GM21717 (cell line): ENCODE measurements around the gene TMEM132D.

ENCODE experiments used
- ATAC-seq: cut with Tn5 transposase; IDR thresholded peaks from one replicate; pipeline ENCODE4 v1.9.1; 2021; ENCODE audit warnings: mild to moderate bottlenecking, moderate library complexity; ENCODE audit not compliant: unreplicated experiment

Gene TMEM132D

DNA sequence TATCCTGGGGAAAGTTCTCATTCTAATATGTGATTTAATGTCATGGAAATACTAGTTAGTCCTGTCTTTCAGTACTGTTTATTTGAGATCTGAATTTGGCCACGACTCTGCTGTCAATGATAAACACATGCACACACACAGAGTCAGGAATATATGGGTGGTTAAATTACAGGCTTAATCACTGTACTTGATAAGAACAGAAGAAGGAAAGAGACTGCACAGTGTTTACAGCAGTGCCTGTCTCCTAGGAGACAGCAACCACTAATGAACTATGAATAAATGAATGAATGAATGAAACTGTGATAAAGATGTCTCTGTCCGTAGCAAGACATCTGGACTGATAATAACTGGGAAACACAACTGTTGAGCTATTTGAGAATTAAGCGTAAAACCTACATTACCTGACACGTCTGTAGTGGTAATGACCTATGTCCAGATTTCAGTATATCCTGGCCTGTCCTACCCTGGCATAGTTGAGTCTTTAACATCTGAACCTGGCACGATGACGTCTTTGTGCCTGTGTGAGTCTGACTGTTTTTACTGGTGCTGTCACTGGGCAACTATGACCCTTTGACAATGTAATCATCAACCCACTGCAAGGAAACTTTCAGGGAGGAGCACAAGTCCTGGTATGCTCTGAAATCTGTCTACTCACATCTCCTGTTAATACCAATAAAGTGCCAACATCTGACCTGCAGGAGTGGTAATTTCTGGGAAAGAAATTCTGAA lies 524.6 kb downstream of the TMEM132D start:
- ATAC-seq, result no peak

DNA sequence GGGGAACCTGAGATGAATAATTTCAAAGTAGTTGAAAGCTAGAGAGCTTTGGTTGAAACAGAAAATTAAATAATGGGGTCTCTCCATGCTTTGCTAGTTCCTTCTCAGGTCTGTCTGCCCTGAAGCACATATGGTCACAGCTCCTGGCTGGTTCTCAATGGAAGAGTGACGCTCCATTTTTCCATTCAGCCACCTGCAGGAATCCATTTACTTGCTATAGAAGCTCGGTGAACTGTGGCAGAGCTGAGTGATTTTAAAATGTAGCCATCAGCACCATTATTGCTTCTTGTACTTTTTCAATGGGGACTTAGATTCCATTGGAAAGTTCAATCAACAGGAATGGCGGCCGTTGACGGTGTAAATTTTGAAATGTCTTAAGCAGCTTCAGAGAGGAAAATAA lies 525.3 kb downstream of the TMEM132D start:
- no peak for ATAC-seq

DNA sequence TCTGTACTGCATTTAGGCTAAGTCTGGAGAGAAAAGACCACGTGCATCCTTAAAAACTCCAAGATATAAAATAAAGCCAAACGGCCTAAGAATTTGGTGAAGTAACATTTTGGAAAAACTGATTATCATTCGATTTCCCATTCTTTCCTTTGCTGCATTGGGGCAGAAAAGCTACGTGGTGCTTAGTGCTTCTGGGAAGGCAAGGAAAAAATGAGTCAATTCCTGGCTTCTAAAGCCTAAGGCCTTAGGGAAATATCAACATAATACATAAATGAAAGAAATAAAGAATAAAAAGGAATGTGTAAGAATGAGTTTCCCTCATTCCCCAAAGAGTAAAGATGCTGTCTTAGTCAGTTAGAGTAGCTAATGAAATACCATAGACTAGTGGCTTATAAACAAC lies 530.1 kb downstream of the TMEM132D start:
- no peak for ATAC-seq

DNA sequence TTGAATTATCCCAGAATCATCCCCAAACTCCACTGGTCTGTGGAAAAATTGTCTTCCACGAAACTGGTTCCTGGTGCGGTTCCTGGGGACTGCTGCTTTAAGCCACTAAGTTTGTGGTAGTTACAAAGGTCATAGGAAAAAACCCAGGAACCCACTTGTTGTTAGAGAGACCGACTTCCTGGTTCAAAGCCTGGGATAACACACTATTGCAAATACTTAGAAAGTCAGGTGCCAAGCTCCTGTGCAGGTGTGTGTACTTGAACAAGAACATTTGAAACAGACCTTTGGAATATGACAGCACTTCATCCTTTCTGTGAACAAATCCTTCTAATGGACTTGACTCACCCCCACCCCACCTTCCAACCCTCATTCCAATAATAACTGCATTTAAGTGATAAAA lies 530.9 kb downstream of the TMEM132D start:
- ATAC-seq, result no peak

DNA sequence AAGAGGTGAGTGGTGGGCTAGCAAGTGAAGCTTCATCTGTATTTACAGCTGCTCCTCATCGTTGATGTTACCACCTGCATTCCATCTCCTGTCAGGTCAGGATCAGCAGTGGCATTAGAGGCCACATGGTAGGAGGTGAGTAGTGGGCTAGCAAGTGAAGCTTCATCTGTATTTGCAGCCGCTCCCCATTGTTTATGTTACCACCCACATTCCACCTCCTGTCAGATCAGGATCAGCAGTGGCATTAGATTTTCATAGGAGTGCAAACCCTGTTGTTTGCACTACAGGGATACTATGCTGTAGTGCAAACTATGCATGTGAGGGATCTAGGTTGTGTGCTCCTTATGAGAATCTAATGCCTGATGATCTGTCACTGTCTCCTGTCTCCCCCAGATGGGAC lies 531.5 kb downstream of the TMEM132D start:
- ATAC-seq, result no peak

DNA sequence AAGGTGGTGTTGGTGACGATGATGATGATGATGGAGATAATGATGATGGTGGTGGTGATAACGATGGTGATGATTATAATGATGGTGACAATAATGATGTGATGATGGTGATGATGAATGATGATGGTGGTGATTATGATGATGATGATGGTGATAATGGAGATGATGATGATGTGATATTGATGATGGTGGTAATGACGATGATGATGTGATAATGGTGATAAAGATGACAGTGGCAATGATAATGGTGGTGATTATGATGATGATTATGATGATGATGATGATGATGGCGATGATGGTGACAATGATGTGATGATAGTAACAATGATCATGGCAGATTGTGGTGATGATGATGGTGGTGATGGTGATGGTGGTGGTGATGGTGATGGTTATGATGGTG lies 532.6 kb downstream of the TMEM132D start:
- no peak for ATAC-seq

DNA sequence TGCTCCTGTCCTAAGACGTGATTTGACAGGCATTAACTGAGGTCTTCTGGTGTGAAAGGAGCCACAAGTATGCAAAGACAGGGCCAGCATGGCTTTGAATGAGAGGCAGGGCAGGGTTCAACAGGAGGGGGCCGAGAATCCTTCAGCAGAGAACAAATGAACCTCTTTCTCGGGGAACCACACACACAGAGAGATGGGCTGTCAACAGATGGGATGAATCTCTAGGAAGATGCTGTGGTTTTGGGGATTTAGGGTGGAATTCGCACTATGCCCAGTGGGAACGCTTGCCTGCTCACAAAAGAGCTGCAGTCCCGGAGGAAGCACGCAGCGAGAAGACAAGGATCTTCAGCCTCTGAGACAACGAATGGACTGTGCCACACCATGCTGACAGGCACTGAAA lies 537.2 kb downstream of the TMEM132D start:
- no peak for ATAC-seq

DNA sequence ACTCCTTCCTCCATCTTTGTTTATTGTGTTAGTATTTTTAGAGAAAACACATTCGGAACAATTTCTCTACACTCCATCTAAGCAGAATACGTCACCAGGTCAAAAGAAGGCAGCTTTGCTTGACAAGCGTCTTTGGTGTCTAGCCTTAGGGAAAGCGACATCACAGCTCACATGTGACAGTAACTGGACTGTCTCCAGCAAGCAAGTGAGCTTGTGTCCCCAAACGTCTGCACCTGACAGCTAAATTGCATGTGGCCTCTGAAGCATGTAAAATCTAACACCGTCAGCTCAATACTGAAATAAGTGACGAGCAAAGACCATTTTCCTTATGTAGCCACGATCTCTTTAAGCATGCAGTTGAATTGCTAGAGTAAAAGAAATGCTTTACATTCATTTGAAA lies 540.8 kb downstream of the TMEM132D start:
- no peak for ATAC-seq

DNA sequence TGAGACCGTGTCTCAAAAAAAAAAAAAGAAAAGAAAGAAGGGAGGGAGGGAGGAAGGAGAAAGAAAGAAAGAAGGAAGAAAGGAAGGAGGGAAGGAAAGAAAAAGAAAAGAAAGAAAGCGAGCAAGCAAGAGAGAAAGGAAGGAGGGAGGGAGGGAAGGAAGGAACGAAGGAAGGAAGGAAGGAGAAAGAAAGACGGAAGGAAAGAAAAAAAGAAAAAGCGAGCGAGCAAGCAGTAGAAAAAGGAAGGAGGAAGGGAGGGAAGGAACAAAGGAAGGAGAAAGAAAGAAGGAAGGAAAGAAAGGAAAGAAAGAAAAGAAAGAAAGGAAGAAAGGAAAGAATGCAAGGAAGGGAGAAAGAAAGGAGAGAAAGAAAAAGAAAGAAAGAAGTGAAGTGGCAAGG lies 546.6 kb downstream of the TMEM132D start:
- no peak for ATAC-seq

DNA sequence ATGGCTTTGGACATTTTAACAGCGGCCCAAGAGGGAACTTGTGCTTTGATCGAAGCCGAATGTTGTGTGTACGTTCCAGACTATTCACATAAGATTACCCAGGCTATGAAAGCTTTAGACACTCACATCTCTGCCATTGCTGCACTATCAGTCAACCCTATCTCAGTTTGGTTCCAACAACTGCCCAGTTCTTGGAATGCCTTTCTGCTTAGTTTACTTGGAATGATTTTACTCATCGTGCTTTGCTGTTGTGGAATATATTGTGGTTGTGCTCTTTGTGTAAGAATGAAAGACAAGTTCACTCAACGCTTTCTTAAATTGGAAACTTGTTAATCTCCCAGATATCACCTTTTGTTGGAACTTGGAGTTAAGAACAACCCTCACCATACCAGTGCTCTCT lies 552.3 kb downstream of the TMEM132D start:
- ATAC-seq, result no peak

DNA sequence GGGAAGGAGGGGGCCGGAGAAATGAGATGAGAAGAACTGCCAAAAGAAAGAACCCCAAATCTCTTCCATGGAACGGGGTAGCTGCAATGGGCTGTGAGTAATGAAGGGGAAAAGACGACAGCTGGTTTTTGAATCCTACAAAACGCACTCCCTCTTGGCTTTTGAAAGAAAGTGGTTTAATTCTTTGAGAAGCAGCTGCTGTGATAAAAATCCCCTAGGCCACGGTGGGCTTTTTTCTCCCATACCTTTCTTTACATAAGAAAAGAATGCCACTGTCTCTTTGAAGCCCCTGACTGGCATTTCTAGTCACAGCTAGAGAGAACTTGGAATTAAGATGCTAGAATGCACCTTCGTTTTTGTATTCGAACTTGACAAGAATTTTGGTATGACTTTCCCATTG lies 564.5 kb downstream of the TMEM132D start:
- no peak for ATAC-seq

DNA sequence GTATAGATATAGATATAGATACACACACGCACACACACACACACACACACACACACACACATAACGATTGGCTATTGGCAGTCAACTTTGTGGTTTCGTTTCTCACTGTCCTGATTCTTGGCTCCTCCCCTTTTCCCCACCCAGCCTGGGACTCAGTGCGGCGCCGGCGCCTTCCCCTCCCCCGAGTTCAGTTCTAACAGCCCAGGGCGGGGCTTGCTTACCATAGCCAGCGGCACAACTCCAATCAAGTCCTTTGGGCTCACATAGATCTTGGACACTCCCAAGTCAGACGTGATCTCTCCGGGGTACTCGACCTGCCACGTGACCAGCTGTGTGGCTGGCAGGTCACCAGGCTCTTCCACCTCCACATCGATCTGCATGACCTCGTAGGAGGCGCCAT lies 566.4 kb downstream of the TMEM132D start:
- ATAC-seq, result no peak

DNA sequence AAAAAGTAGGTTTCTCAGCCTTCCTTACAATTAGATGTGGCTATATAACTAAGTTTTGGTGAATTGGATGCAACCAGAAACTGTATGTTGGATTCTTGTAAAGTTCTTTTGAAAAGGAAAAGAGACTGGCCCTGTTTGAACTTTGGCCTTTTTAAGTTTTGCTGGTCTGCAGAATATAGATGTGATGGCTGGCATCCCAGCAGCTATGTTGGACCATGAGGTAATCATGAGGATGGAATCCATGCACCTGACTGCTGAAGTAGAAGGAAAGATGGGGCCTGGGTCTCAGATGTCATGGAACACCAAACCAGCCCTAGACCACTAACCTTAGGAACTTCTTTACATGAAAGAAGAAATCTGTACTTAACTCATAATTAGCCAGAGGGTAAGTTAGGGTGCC lies 568.1 kb downstream of the TMEM132D start:
- no peak for ATAC-seq

DNA sequence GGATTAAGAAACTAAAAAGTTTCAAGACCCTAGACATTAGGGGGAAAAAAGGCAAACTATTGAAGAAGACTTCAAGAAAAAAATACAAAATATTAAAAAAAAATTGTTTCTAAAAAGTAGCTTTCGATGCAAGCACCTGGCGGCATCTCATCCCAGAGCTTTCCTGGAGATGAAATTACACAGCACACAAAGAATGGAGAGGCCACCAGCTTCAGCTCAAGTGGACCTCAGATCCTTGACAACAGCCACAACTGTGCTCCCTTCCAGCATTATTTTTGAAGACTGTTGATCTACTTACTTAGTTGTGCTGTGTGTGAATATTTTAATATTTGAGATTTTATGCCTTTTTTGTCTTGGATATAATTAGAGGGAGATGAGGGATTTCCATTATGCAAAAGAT lies 571.5 kb downstream of the TMEM132D start:
- no peak for ATAC-seq

DNA sequence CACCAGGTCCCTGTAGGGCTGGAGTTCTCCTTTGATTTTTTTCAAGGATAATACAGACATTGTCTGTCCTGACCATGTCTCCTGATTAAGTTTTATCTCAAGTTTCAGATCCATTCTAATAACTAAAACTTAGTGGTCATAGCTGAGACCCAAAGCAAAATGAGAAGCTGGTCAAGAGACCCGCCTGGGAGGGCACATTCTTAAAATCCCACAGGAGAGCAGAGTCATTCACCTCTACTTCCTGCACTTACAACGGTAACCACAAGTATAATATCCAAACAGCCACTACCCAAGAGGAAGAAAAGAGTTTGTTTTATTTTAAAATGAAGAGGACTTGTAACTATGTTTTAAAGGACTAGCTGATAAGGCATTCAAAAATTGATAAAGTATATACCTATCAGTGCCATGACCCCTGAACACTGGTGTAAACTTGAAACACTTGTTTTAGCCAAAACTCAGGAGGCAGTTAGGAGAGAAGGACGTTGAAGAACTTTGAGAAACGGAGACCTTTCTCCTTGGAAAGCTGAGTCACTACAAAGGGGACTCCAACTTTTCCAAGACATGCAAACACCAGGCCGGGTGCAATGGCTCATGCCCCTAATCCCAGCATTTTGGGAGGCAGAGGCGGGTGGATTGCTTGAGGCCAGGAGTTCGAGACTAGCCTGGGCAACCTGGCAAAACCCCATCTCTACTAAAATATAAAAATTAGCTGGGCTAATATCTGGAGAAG lies 572.3 kb downstream of the TMEM132D start:
- ATAC-seq, result no peak

DNA sequence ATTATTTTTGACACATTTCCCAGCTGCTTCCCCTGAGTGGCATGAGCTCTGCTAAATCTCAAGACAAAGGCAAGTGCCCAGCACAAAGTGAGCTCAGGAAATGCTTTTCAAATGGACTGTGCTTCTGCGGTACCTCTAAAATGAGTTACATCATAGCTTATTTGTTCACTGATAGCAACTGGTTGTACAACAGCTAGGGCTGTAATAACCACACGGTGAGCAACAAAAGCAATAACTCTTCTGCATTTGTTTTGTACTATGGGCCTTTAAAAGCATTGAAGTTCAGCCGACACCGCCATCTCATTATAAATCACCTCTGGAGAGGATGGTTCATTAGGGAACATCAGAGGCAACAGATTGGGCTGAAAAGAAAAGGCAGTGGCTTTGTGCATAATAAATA lies 575.6 kb downstream of the TMEM132D start:
- ATAC-seq, result no peak

DNA sequence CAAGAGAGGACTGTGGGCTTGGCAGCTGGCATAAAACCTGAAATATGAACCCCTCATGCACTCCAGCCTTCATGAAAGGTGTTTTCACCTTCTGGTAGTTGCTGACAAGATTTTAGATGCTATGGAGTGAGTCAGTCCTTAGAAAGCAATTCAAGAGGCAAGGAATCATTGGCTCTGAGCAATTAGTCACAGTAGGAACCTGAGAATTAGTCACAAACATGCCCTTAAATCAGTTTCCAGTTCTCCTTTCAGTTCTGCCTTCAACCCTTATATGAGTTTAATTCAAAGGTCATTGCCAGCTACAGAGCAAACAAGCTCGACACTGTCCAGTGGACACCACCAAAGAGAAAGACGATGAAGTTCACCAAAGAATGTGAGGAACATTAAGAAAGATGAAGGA lies 578.3 kb downstream of the TMEM132D start:
- no peak for ATAC-seq

DNA sequence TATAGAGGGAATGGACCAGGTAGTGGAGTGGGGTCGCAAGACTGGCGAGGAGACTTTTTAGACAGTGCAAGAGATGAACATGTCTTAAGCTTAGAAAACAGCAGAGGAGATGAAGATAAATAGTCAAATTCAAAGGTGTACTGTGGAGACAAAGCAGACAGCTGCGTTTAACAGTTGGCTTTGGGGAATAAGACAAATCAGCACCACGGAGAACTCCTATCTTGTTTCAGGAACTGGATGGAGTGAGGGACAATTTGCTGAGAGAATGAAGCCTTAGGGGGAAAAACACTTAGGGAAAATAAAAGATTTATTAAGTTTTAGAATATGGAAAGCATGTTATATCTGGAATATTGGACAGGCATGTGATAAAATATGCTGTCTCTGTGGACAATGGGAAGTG lies 591.8 kb downstream of the TMEM132D start:
- ATAC-seq, result no peak

DNA sequence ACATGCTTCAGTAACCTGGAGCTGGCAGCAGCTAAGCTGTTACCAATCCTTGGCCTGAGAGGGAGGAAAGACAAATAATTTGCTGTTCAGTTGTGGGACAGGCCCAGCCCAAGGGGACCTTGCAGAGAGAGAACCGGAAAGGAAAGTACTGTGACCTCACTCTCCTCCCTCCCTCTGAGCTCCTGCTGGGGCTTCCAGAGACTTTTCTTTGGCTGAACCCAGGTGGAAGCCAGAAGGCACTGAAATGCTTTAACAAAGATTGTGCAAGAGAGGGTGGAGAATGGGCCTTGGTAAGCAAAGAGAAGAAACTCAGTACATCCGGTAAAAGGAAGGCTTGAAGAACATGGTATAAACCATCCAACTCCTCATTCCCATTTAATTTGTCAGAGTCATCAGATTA lies 593.5 kb downstream of the TMEM132D start:
- ATAC-seq, result no peak

DNA sequence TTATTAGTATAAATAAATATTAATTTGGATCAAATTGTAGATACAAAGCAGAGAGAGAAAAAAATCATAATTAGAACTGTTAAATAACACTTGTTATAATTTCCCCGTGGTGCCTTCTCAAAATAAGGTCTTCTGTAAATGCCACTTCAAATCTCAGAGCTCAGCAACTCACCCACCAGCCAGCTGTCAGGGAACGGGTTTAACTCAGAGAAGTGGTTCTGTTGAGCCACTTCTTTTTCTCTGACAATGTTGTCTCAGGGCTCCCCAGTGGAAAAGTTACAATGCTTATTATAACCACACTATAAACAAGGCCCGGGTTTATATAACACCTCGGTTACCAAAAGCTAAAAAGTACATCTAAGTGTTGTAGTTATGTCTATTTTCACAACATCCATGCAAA lies 598.0 kb downstream of the TMEM132D start:
- ATAC-seq, result no peak

DNA sequence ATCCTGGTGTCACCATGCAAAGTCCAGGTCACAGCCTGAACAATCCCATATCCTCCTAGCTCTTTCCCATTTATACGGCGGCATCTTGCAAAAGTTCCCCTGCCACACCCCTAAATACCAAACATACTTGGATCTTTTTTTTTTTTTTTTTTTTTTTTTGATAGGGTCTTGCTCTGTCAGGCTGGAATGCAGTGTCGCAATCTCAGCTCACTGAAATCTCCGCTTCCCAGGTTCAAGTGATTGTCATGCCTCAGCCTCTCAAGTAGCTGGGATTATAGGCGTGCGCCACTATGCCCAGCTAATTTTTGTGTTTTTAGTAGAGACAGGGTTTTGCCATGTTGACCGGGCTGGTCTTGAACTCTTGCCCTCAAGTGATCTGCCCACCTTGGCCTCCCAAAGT lies 599.3 kb downstream of the TMEM132D start:
- ATAC-seq, result no peak

DNA sequence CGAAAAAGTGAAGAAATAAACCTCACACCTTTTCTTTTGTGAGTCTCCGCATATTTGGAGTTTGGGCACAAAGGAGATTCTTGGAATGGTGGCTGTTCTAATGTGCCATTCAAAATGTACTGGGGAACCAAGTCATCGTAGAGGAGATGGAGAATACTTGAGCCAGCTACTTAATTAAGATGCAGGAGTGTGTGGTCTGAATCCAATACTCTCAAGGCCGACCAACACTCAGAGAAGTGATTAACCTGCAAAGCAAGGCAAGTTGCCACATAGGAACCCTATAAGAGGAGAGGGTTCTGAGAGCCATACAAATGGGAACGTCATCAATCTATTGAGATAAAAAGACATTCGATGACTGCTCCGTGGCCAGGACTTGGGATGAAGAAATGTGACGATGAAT lies 603.8 kb downstream of the TMEM132D start:
- ATAC-seq, result no peak

DNA sequence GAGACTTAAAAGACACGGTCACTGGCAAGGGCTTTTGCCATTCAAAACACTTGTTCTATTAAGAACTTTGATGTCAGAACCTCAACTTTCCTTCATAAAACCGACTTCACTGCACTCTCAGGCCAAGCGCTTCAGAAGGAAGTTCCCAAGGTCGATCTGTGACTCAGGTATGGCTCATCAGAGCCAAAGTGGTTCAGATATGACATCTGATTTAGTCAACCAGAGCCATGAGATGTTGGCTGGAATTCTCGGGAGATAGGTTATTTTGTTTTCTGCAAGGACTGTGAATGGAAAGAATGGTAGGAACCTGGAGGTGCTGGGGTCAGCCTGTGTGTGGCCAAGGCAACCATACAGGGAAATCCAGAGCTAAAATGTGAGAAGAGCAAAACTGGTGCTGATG lies 604.9 kb downstream of the TMEM132D start:
- ATAC-seq, result no peak
